C4-2B (cell line): Measurements from ENCODE around the gene SULT2B1.
A peak's percentile ranks its signal among the peaks of the same experiment; 100 is the strongest.

Experiments
- H3K27ac ChIP-seq: fragments of 450-650 bp; 2 replicates; pipeline ENCODE4 v1.5.1; 2017
- ZFX ChIP-seq: fragments of 450-650 bp; IDR thresholded peaks from 2 replicates; pipeline ENCODE4 v1.6.1; 2017
- TF ChIP-seq, protein P1 (sequence below): fragments of 450-650 bp; conservative IDR thresholded peaks from 2 replicates; pipeline ENCODE4 v1.5.1; 2017; ENCODE audit warnings: mild to moderate bottlenecking

Gene SULT2B1

DNA sequence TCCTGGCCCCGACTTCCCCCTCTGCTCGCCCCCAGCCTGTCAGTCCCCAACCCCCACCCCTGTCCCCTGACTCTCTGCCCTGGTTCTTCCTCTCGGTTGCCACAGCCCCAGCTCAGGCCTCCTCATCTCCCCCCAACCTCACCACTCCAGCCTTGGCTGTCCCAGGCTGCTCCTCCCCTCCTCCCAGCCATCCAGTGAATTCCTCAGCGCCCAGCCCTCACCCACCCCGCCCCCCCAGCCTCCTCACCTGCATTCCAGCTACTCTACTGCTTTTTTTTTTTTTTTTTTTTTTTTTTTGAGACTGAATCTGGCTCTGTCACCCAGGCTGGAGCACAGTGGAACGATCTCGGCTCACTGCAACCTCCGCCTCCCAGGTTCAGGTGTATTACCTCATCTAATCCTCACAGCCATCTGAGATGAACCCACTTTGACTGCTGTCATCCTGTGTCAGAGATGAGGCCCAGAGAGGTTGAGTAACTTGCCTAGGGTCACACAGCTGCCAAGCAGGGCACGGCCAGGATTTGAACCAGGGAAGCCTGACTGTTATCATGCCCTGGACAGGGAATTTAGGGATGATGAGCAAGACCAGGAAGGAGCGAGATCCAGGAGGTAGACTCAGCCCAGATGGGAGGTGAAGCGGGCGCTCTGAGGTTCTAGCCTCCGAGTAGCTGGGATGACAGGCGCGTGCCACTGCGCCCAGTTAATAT is 2.6 kb downstream of the SULT2B1 start:
- no peak for TF ChIP-seq ZFX
- TF ChIP-seq, protein P1, sequence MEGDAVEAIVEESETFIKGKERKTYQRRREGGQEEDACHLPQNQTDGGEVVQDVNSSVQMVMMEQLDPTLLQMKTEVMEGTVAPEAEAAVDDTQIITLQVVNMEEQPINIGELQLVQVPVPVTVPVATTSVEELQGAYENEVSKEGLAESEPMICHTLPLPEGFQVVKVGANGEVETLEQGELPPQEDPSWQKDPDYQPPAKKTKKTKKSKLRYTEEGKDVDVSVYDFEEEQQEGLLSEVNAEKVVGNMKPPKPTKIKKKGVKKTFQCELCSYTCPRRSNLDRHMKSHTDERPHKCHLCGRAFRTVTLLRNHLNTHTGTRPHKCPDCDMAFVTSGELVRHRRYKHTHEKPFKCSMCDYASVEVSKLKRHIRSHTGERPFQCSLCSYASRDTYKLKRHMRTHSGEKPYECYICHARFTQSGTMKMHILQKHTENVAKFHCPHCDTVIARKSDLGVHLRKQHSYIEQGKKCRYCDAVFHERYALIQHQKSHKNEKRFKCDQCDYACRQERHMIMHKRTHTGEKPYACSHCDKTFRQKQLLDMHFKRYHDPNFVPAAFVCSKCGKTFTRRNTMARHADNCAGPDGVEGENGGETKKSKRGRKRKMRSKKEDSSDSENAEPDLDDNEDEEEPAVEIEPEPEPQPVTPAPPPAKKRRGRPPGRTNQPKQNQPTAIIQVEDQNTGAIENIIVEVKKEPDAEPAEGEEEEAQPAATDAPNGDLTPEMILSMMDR: no peak
- H3K27ac ChIP-seq: peak overlapping the region; percentile 65

DNA sequence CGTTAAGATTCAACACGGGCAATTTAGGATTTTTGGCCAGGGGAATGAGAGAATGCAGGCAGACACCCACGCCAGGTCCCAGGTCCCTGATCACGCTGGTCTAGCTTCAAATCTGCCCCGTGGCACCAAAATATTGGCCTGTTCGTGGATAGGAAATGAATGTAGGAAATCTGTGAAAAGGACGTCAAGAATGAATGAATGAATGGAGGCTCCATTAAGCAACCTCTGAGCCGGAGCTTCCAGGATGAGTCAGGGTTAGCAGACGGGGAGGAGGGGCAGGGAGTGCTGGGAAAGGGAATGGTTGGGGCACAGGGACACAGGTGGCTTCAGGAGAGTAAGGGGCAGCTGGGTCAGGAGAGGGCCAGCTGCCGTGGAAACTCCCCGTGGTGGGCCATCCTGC is 4.2 kb downstream of the SULT2B1 start:
- no peak for TF ChIP-seq ZFX
- TF ChIP-seq, protein P1: no peak
- no peak overlapping the region for H3K27ac ChIP-seq

DNA sequence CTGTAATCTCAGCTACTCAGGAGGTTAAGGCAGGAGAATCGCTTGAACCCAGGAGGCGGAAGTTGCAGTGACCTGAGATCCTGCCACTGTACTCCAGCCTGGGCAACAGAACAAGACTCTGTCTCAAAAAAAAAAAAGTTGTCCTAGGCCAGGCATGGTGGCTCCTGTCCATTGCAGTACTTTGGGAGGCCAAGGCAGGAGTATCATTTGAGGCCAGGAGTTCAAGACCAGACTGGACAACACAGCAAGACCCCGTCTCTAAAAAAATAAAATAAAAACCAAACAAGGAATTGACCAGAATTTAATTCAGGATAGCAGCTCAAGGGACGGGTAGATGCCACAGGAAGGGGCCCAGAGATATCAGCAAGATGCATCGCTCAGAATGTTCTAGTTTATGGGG is 4.9 kb downstream of the SULT2B1 start:
- TF ChIP-seq, protein P1: no peak
- TF ChIP-seq ZFX: no peak
- H3K27ac ChIP-seq: no peak overlapping the region

DNA sequence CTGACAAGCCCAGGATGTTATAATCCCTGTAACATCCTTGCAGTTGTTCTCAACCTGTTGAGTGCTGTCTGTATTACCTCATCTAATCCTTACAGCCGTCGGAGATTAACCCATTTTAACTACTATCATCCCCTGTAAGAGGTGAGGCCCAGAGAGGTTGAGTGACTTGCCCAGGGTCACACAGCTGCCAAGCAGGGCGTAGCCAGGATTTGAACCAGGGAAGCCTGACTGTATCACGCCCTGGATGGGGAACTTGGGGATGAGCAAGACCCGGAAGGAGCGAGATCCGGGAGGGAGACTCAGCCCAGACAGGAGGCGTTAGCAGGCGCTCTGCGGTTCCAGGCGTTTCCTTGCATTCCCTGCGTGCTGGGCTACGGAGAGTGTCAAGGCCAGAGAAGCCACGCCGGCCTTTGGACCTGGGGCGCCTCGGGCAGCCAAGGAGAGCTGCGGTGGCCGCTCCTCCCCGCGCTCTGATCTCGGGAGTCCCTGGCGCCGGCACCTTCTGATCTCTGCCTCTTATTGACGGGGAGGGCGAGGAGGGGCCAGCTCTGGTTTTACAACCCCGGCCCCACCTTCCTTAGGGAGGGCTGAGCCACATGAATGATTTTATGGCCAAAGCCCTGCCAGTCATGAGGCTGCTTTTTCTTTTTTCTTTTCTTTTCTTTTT is 6.2 kb downstream of the SULT2B1 start:
- TF ChIP-seq, protein P1: no peak
- TF ChIP-seq ZFX: no peak
- no peak overlapping the region for H3K27ac ChIP-seq

DNA sequence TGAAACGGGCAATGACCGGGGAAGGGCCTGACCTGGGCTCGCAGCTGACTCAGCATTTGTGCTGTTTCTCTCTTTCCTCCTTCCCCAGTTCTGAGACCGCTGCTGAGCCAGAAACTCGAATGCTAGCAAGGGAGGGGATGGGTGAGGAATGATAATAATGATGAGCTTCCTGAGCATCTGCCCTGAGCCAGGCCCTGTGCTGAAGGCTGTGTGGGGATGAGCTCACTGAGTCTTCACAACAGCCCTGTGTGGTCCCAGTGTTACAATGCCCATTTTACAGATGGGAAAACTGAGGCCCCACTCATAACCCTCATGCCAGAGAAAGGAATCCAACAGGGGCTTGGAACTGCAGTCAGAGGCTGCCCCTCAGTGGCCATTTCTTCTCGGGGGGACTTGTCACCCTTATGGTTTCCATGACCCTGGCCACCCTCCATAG is 8.1 kb downstream of the SULT2B1 start:
- no peak for TF ChIP-seq ZFX
- TF ChIP-seq, protein P1: no peak
- H3K27ac ChIP-seq: no peak overlapping the region

DNA sequence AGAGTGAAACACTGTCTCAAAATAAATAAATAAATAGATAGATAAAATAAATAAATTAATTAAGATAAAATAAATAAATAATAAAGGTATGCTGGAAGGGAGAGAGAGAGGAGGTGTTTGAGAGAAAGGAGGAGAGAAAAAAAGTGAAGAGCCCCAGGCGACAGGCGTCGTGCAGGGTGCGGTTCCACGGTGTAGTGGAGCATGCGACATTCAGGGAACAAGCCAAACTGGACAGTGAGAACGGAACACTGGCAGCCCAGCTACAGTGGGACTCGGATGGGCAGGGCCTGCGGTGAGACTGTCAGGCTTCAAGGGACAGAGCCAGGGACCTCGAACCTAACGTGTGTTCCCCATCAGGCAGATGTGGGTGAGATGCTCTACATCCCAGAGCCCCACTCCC is 9.4 kb downstream of the SULT2B1 start:
- H3K27ac ChIP-seq: no peak overlapping the region
- TF ChIP-seq, protein P1: no peak

DNA sequence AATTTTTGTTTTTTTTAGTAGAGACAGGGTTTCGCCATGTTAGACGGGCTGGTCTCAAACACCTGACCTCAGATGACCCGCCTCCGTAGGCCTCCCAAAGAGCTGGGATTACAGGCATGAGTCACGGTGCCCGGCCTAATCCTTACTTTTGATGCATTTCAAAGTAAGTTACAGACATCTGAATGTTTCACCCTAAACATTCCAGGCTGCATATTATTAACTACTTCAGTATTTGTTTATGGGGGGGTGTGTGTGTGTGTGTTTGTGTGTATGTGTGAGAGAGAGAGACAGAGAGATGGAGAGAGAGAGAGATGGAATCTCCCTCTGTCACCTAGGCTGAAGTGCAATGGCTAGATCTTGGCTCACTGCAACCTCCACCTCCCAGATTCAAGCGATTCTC is 13.1 kb downstream of the SULT2B1 start:
- no peak for TF ChIP-seq ZFX
- TF ChIP-seq, protein P1: no peak
- no peak overlapping the region for H3K27ac ChIP-seq
